PFSK-1 (cell line): ENCODE results near the gene MIGA1.

ENCODE experiments used
- POLR2AphosphoS5 ChIP-seq: IDR thresholded peaks from 2 replicates; pipeline ENCODE4 v1.6.1; 2012; ENCODE audit warnings: low read depth, mild to moderate bottlenecking, control low read depth, low read length, moderate library complexity
- SIN3A ChIP-seq: IDR thresholded peaks from 2 replicates; pipeline ENCODE4 v1.6.1; 2012; ENCODE audit warnings: mild to moderate bottlenecking, low read length, moderate library complexity, borderline replicate concordance; ENCODE audit not compliant: insufficient read depth
- TF ChIP-seq, protein P1 (sequence below), 2 experiments: IDR thresholded peaks; 2 replicates each; pipeline versions ENCODE4 v1.6.1 to v1.8.0; 2011 to 2012; ENCODE audit warnings: low read depth in 2 of 2, low read length in 2 of 2, control low read depth in 1 of 2, inconsistent platforms in 1 of 2, mild to moderate bottlenecking in 1 of 2, moderate library complexity in 1 of 2; ENCODE audit not compliant: insufficient read depth in 1 of 2

DNA sequence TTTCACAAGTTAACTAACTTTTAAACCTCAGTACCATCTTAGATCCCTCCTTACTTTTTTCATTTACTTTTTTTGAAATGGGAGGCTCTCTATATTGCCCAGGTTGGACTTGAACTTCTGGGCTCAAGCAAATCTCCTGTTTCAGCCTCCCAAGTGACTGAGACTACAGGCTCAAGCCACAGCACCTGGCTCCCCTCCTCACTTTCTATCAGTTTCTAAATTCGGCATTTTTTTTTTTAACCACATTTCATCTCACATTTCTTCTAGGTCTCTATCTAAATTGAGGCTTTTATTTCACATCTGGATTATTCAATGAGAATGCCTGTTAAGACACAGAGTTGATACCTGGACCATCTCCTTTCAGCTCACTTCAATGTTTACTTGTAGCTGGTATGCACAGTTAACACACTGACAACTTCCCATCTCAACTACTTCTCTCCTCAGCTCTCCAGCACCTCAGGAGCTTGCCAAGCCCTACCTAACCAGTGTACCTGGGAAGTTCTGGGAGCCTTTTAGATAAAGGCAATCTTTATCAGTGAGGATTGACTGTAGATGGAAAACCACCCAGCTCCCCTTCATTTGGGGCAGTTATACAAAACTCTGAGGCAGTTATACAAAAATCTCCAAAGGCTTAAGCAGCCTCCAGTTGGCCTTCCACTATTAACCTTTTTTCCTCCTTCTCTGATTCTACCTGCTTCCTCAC lies 23.2 kb upstream of the MIGA1 start:
- TF ChIP-seq, protein P1, sequence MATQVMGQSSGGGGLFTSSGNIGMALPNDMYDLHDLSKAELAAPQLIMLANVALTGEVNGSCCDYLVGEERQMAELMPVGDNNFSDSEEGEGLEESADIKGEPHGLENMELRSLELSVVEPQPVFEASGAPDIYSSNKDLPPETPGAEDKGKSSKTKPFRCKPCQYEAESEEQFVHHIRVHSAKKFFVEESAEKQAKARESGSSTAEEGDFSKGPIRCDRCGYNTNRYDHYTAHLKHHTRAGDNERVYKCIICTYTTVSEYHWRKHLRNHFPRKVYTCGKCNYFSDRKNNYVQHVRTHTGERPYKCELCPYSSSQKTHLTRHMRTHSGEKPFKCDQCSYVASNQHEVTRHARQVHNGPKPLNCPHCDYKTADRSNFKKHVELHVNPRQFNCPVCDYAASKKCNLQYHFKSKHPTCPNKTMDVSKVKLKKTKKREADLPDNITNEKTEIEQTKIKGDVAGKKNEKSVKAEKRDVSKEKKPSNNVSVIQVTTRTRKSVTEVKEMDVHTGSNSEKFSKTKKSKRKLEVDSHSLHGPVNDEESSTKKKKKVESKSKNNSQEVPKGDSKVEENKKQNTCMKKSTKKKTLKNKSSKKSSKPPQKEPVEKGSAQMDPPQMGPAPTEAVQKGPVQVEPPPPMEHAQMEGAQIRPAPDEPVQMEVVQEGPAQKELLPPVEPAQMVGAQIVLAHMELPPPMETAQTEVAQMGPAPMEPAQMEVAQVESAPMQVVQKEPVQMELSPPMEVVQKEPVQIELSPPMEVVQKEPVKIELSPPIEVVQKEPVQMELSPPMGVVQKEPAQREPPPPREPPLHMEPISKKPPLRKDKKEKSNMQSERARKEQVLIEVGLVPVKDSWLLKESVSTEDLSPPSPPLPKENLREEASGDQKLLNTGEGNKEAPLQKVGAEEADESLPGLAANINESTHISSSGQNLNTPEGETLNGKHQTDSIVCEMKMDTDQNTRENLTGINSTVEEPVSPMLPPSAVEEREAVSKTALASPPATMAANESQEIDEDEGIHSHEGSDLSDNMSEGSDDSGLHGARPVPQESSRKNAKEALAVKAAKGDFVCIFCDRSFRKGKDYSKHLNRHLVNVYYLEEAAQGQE (IDR thresholded peaks at IDR 0.05; ENCODE audit: insufficient read depth in 1 of 2, low read depth in 2 of 2, low read length in 2 of 2), result no peak
- no peak for TF ChIP-seq POLR2AphosphoS5
- TF ChIP-seq SIN3A, result no peak
